Measurements from ENCODE around the gene PNO1. TPM values are rescaled to one million over a fixed set of nuclear protein-coding genes. Genes with fewer than 3 reads are reported as not detected.
A peak's percentile ranks its signal among the peaks of the same experiment; 100 is the strongest.

Gene PNO1
- total RNA-seq, 1 donor = 10.5 TPM

- Histone ChIP-seq H3K27me3 (ENCODE audit: insufficient read depth, low read length) (no peaks in the 10 kb centered on the region), H3K4me1 (ENCODE audit: insufficient read depth, low read length) (peaks cover 1% of the 10 kb centered on the region), H3K79me2 (ENCODE audit: insufficient read depth, low read length) (peaks cover 20% of the 10 kb centered on the region), H2AFZ (ENCODE audit: low read length) (no peak overlapping the region), H4K20me1 (ENCODE audit: insufficient read depth, low read length) (no peaks in the 10 kb centered on the region), H3K36me3 (ENCODE audit: insufficient read depth, low read length) (no peaks in the 10 kb centered on the region), H3K27ac (ENCODE audit: low read depth, low read length) (no peak overlapping the region), H3K4me3 (ENCODE audit: insufficient read depth, low read length) (no peak overlapping the region), H3K9me3 (ENCODE audit: low read depth, low read length) (no peaks in the 10 kb centered on the region), H3K4me2 (ENCODE audit: insufficient read depth, low read length) (no peak overlapping the region)
- DNase-seq (ENCODE audit: insufficient read length, low spot score, missing footprints) = no peak
- TF ChIP-seq, protein P1, sequence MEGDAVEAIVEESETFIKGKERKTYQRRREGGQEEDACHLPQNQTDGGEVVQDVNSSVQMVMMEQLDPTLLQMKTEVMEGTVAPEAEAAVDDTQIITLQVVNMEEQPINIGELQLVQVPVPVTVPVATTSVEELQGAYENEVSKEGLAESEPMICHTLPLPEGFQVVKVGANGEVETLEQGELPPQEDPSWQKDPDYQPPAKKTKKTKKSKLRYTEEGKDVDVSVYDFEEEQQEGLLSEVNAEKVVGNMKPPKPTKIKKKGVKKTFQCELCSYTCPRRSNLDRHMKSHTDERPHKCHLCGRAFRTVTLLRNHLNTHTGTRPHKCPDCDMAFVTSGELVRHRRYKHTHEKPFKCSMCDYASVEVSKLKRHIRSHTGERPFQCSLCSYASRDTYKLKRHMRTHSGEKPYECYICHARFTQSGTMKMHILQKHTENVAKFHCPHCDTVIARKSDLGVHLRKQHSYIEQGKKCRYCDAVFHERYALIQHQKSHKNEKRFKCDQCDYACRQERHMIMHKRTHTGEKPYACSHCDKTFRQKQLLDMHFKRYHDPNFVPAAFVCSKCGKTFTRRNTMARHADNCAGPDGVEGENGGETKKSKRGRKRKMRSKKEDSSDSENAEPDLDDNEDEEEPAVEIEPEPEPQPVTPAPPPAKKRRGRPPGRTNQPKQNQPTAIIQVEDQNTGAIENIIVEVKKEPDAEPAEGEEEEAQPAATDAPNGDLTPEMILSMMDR (IDR thresholded peaks at IDR 0.05; ENCODE audit: extremely low read depth, low read depth, low read length) = no peak
Measured at GRCh38 chr2:68151037-68151436, 6.7 kb upstream of the PNO1 start.

GRCh38 chr2:68152681-68153347, 4.9 kb upstream of the PNO1 start:
- TF ChIP-seq, protein P1 (IDR thresholded peaks at IDR 0.05; ENCODE audit: extremely low read depth, low read depth, low read length) = no peak
- H3K4me1 ChIP-seq (ENCODE audit: insufficient read depth, low read length) = peaks cover 9% of the 10 kb centered on the region

GRCh38 chr2:68155618-68156017, 2.1 kb upstream of the PNO1 start:
- DNase-seq (ENCODE audit: insufficient read length, low spot score, missing footprints) = no peak
- H3K36me3 ChIP-seq (ENCODE audit: insufficient read depth, low read length) = peaks cover 11% of the 10 kb centered on the region
- no peak overlapping the region for H2AFZ ChIP-seq (ENCODE audit: low read length)
- no peak overlapping the region for H3K4me2 ChIP-seq (ENCODE audit: insufficient read depth, low read length)
- H3K27ac ChIP-seq (ENCODE audit: low read depth, low read length) = no peak overlapping the region
- peaks cover 2% of the 10 kb centered on the region for H4K20me1 ChIP-seq (ENCODE audit: insufficient read depth, low read length)
- H3K4me1 ChIP-seq (ENCODE audit: insufficient read depth, low read length) = peaks cover 19% of the 10 kb centered on the region
- no peaks in the 10 kb centered on the region for H3K27me3 ChIP-seq (ENCODE audit: insufficient read depth, low read length)
- no peak overlapping the region for H3K4me3 ChIP-seq (ENCODE audit: insufficient read depth, low read length)
- H3K9me3 ChIP-seq (ENCODE audit: low read depth, low read length) = no peaks in the 10 kb centered on the region
- TF ChIP-seq, protein P1 (IDR thresholded peaks at IDR 0.05; ENCODE audit: extremely low read depth, low read depth, low read length) = no peak
- H3K79me2 ChIP-seq (ENCODE audit: insufficient read depth, low read length) = peaks cover 48% of the 10 kb centered on the region

More at GRCh38 chr2:68152681-68153347, 4.9 kb upstream of the PNO1 start:
- peaks cover 34% of the 10 kb centered on the region for H3K79me2 ChIP-seq (ENCODE audit: insufficient read depth, low read length)
- no peak overlapping the region for H3K4me2 ChIP-seq (ENCODE audit: insufficient read depth, low read length)
- H4K20me1 ChIP-seq (ENCODE audit: insufficient read depth, low read length) = no peaks in the 10 kb centered on the region
- no peak for DNase-seq (ENCODE audit: insufficient read length, low spot score, missing footprints)
- H3K9me3 ChIP-seq (ENCODE audit: low read depth, low read length) = no peaks in the 10 kb centered on the region
- no peak overlapping the region for H2AFZ ChIP-seq (ENCODE audit: low read length)
- H3K27me3 ChIP-seq (ENCODE audit: insufficient read depth, low read length) = no peaks in the 10 kb centered on the region
- no peaks in the 10 kb centered on the region for H3K36me3 ChIP-seq (ENCODE audit: insufficient read depth, low read length)
- H3K4me3 ChIP-seq (ENCODE audit: insufficient read depth, low read length) = no peak overlapping the region
- no peak overlapping the region for H3K27ac ChIP-seq (ENCODE audit: low read depth, low read length)

DNA sequence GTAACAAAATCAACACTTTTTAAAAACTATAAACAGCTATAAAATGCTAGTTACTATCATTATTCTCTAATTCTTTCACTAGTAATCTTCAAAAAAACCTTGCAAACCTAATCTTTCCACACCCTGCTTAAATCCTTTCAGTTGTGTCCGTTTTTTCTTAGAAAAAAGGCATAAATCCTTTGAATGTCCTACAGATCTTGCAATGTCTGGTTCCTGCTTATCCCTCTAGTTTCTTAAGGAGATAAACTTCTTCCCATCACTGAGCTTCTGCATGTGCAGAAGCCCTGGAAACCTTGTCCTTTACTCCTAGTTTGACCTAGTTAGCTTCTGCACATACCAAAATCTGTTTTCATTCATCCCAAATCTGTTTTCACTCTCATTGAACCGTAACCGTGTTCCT, 1.3 kb upstream of the PNO1 start:
- DNase-seq (ENCODE audit: insufficient read length, low spot score, missing footprints) = no peak
- Histone ChIP-seq H3K27me3 (ENCODE audit: insufficient read depth, low read length) (no peaks in the 10 kb centered on the region), H2AFZ (ENCODE audit: low read length) (peak overlapping the region; percentile 99), H3K4me3 (ENCODE audit: insufficient read depth, low read length) (peak overlapping the region; percentile 98), H3K4me1 (ENCODE audit: insufficient read depth, low read length) (peaks cover 19% of the 10 kb centered on the region), H3K9me3 (ENCODE audit: low read depth, low read length) (no peaks in the 10 kb centered on the region), H3K79me2 (ENCODE audit: insufficient read depth, low read length) (peaks cover 55% of the 10 kb centered on the region), H3K36me3 (ENCODE audit: insufficient read depth, low read length) (peaks cover 19% of the 10 kb centered on the region), H3K27ac (ENCODE audit: low read depth, low read length) (peak overlapping the region; percentile 98), H4K20me1 (ENCODE audit: insufficient read depth, low read length) (peaks cover 2% of the 10 kb centered on the region), H3K4me2 (ENCODE audit: insufficient read depth, low read length) (peak overlapping the region; percentile 99)
- TF ChIP-seq, protein P1 (IDR thresholded peaks at IDR 0.05; ENCODE audit: extremely low read depth, low read depth, low read length) = no peak
